HG02623 (cell line): Measurements from ENCODE around the gene AMPD3.

Experiments used
- ATAC-seq: cut with Tn5 transposase; IDR thresholded peaks from one replicate; pipeline ENCODE4 v1.9.1; 2021; ENCODE audit warnings: moderate library complexity; ENCODE audit not compliant: unreplicated experiment

Gene AMPD3

DNA sequence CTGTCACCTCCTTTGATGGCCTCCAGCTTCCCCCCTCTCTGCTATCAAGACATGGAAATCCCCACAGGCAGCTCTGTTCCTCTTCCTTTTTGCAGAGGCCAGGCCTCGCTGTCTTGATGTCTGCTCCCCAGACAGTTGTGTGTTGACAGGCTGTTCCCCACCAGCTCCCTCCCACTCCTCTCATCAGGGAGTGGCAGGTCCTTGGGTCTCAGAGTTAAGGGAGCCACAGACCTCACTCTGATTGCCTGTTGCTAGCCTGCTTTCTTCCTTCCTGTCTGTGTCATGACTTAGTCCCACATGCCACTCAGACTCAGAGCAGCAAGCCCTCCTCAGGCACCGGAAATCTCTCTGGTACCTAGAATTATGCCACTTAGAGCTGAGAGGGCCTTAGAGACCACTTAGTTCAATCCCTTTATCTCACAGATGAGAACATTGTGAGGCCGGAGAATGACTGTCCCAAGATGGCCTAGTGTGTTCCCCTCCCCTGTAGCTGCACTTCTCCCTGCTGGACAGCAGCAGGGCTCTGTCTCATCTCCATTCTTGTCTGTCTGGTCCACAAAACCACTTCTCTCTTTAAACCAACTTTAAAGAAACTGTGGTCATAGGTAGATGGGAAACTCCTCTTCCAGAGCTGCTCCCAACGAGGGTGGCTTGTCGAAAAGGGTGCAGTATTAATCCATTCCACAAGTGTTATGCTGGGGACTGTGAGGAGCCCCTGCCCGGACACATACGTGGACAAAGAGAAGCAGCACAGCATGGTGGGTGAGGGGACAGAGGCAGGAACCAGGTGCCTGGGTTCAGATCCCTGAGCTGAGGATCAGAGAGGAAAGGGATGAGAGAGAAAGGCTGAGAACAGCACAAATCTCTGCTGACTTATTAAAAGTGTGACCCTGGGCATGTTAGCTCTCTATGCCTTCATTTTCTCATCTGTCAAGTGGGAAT, 4.2 kb downstream of the AMPD3 start:
- ATAC-seq = peak; percentile 40

DNA sequence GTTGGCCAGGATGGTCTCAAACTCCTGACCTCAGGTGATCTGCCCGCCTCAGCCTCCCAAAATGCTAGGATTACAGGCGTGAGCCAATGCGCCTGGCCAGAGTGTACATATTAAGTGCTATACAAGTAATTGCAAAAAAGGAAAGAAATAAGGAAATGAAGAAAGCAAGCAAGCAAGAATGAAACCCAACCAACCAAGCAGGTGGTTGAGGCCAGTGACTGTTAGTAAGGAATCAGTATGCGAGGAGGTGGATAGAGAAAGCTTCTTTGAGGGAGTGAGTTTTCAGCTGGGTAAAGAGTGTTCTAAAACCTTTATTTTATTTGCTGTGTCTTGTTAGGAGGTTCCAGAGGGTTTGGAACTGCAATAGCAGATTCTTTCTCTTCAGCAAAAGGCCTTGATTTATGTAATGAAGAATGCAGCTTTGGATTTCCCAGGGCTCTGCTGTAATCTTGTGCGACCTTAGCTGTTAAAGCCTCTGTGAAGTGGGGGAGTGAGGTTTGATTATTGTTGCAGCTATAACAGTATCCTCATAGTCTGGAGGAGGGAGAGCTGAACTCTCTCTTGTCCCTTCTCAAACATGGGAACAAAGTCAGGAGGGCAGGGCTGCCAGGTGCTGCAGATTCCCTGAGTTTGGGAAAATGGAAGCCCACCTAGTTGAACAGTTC, 5.7 kb downstream of the AMPD3 start:
- ATAC-seq = no peak

- ATAC-seq = no peak
Measured at GRCh38 chr11:10461276-10461790, 6.3 kb downstream of the AMPD3 start.

DNA sequence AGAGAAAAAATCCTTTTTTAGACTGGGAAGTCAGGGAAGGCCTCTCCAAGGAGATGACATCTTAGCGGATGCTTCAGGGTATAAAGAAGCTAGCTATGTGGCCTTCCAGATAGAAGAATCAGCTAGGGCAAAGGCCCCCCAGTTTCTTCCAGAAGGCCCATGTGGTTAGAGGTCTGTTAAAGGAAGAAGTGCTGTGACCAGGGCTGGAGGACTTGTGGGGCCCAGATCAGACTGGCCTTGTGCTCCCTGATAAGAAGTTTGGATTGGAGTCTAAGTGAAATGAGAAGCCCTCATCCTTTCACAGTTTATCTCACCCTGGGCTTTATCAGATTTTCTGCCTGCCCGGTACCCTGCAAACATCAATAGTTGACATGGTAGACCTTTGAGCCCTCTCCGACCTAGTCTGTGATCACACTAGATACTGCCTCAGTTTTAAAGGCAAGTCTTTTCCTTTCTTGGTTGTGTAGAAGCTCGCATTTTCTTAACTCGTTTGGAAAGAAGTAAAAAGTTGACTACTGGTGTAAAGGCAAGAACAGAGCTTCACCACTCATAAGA, 7.8 kb downstream of the AMPD3 start:
- ATAC-seq = no peak

- no peak for ATAC-seq
Measured at GRCh38 chr11:10473371-10473770, 18.3 kb downstream of the AMPD3 start.

DNA sequence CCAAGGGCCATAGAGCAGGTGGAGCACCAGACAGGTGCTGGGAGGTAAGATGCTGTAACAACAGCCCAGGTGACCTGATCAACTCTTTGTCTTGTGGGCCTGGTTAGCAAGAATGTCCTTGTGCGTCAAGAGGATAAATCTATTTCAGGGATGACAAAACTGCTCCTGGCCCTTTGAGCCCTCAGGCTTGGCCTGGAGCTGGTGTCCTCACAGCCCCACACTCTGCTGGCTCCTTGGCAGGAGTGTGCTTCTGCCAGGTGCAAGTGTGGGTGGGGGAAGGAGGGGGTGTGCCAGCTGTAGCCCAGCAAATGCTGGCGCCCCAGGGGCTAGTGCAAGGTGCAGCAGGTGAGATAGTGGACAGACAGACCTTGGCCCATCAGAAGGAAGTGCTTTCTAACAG, 19.5 kb downstream of the AMPD3 start:
- ATAC-seq = no peak

GRCh38 chr11:10476342-10476741, 21.3 kb downstream of the AMPD3 start:
- ATAC-seq = no peak

GRCh38 chr11:10476927-10477689, 22.0 kb downstream of the AMPD3 start:
- ATAC-seq = no peak

DNA sequence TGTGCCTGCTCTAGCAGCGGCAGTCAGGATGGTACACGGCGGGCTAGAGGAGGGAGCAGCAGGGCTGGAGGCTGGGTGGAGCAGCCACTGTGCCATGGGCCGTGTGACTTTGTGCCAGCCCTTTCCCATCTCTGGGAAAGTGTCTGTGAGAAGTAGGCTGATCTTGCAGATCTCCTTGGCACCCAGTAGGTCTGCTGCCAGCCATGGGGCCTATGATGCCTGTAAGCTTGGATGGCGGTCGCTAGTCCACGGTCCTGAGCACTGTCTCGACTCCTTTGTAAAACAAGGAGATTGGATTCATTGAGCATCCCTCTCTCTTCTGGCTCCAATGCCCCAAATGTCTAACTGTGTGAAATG, 22.6 kb downstream of the AMPD3 start:
- no peak for ATAC-seq

GRCh38 chr11:10478066-10478465, 23.0 kb downstream of the AMPD3 start:
- ATAC-seq = no peak

GRCh38 chr11:10478574-10479550, 23.8 kb downstream of the AMPD3 start:
- no peak for ATAC-seq

- ATAC-seq = no peak
Measured at GRCh38 chr11:10480026-10480425, 25.0 kb downstream of the AMPD3 start.

DNA sequence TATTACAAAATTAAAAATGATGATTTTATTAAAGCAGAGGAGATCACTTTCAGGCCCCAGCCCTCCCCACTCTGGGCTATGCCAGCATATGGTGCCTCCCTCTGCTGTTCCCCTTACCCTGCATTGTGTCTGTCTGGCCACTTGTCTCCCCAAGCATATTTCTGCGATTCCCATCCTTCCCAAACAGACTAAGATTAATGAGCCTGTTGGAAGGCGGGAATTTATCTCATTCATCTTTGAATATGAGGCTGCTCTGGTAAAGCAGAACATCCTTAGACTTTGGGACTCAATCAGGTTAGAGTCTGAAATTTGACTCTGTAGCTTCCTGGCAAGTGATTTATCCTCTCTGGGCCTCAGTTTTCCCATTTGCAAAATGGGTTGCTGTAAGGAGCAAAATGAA, 25.7 kb downstream of the AMPD3 start:
- no peak for ATAC-seq

DNA sequence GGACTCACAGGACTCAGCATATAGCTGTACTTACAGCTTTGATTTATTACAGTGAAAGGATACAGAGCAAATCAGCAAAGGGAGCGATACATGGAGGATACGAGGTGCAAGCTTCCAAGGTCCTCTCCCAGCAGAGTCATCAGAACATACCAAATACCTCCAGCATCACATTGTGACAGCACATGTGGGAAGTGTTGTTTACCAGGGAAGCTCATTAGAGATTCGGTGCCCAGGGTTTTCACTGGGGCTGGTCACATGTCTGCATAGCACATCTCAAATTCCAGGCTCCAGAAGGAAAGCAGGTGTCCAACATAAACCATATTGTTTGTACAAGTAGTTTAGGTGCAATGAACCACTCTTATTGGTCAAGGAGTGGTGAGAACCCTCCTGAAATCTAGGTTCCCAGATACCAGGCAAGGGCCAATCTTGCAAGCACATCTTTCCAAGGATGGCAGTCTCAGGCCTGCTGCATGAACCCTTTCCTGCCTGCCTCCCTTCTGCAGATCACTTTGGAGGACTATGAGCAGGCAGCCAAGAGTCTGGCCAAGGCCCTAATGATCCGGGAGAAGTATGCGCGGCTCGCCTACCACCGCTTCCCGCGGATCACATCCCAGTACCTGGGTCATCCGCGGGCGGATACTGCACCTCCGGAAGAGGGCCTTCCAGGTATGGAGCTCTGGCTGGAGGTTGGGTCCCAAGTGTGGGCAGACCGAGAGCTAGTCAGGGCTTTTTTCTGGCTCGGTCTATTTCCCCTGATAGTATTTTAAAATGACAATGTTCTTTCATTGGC, 26.7 kb downstream of the AMPD3 start:
- ATAC-seq = no peak

DNA sequence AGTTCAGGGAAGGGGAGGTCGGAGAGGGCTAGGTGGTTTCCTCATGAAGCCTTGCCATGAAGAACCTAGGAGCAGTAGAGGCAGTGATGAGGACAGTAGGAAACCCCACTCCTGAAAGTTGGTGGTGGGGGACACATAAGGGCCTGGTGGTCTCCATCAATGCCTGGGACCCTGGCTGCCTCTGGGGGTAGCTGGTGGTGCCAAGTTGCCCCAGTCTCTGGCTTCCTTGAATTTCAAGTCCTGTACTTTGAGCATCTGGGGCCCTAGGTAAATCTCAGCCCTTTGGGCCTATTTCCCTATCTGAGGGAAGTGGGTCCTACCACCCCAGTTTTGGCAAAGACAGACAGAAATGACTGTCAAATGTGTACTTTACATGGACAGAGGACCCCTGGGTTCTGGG, 28.1 kb downstream of the AMPD3 start:
- ATAC-seq = no peak

GRCh38 chr11:10483584-10483983, 28.5 kb downstream of the AMPD3 start:
- no peak for ATAC-seq

DNA sequence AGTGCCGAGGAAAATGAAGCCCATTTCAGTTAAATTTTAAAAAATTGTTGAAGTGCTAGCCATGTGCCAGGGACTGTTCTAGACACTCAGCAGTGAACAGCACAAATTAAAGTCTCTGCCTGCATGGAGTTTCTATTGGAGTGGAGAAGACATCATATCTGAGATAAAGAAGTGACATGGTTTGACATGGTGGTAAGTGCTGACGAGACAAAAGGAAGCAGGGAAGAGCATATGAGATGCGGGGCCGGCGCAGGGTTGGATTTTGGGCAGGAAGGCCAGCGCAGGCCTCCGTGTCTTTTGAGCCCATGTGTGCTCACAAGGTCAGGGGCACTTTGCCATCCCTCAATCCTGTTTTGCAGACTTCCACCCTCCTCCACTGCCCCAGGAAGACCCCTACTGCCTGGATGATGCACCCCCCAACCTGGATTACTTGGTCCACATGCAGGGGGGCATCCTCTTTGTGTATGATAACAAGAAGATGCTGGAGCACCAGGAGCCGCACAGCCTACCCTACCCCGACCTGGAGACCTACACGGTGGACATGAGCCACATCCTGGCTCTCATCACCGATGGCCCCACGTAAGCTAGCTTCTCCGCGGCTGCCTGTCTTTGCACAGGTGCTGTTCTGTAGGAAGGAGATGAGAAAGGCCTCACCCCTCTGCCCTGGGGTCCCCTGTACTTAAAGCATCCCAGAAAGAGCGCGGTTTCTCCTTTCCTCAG, 29.6 kb downstream of the AMPD3 start:
- no peak for ATAC-seq

- no peak for ATAC-seq
Measured at GRCh38 chr11:10485646-10486045, 30.6 kb downstream of the AMPD3 start.
